Measurements from ENCODE around the gene SH3GL1. TPM values are rescaled to one million over a fixed set of nuclear protein-coding genes. Genes with fewer than 3 reads are reported as not detected.

Gene SH3GL1
- total and polyA plus RNA-seq, 10 of the 15 experiments (the other 5 are each of a cell fraction or from before 2014, with no cell fraction given) = 0.93 to 47.4 (median 28.4) TPM

GRCh38 chr19:4391701-4392483 lies 8.5 kb downstream of the SH3GL1 start (continued):
- no peak for TF ChIP-seq IRF3 (IDR thresholded peaks at IDR 0.05)
- TF ChIP-seq CTCF (IDR thresholded peaks at IDR 0.05 in 2 of 3, conservative IDR thresholded peaks at IDR 0.05 in 1 of 3; ENCODE audit: control insufficient read depth in 2 of 3, extremely low read depth in 1 of 3, insufficient read depth in 1 of 3, low read depth in 3 of 3, low read length in 3 of 3) = no peak

- Histone ChIP-seq H4K20me1 (ENCODE audit: control insufficient read depth, insufficient read depth) (peaks cover 15% of the 10 kb centered on the region), H2AFZ (ENCODE audit: control insufficient read depth, low read depth, low read length) (no peak overlapping the region), H3K27ac (ENCODE audit: control insufficient read depth, insufficient read depth) (no peak overlapping the region), H3K4me2 (ENCODE audit: control insufficient read depth, insufficient read depth) (no peak overlapping the region), H3K9ac (ENCODE audit: control insufficient read depth, insufficient read depth, low read length) (no peak overlapping the region), H3K79me2 (ENCODE audit: control insufficient read depth, insufficient read depth, low read length) (peaks cover 77% of the 10 kb centered on the region), H3K9me3 (replicated peaks; ENCODE audit: control insufficient read depth, insufficient read depth, low read length) (no peaks in the 10 kb centered on the region), H3K4me1 (ENCODE audit: control insufficient read depth, insufficient read depth, low read length) (peaks cover 8% of the 10 kb centered on the region), H3K27me3 (replicated peaks in 1 of 2; ENCODE audit: control insufficient read depth in 2 of 2, insufficient read depth in 2 of 2, low read length in 1 of 2) (no peaks in the 10 kb centered on the region), H3K4me3 (no peak overlapping the region), H3K36me3 (ENCODE audit: control insufficient read depth in 2 of 2, insufficient read depth in 2 of 2, low read length in 1 of 2) (peaks cover 15 to 24% of the 10 kb centered on the region in 2 experiments; a peak in 3 of 4 replicates)
- SMC1A ChIA-PET (ENCODE audit: uncharacterized antibody, unreplicated experiment) = no interaction called here
- no peak for ATAC-seq
- CTCF ChIA-PET = interaction anchor here (2.4 kb wide), 1 partner anchor 14 kb away, joined by 5 read pairs; no protein-coding TSS in a partner anchor
- FAIRE-seq = no peak
- in situ Hi-C loops (cut with MboI) = no loop called here
- WGBS (ENCODE audit: insufficient coverage, insufficient replicate concordance, low lambda C conversion rate, missing lambda C conversion rate) = 77% methylated on average over 9 of the region's 9 CpGs
- POLR2A ChIA-PET = interaction anchor here (7.7 kb wide), 1 partner anchor 12 kb away, joined by 110 read pairs; no protein-coding TSS in a partner anchor
- RAD21 ChIA-PET (ENCODE audit: unreplicated experiment) = interaction anchor here (1.2 kb wide), 1 partner anchor 9 kb away, joined by 3 read pairs; no protein-coding TSS in a partner anchor
- DNase-seq (ENCODE audit: low read depth, low spot score) = no peak
- intact Hi-C loops (cut with micrococcal nuclease; ENCODE audit: unreplicated experiment) = no loop called here
- BruUV-seq (replicated peaks) = no TSS peak
- no peak for TF ChIP-seq CHD1 (IDR thresholded peaks at IDR 0.05; ENCODE audit: low read depth, low read length)
- no peak for TF ChIP-seq CBX5 (IDR thresholded peaks at IDR 0.05; ENCODE audit: low read depth)
- no peak for TF ChIP-seq SPI1 (IDR thresholded peaks at IDR 0.05; ENCODE audit: borderline replicate concordance, insufficient read depth, low read depth, low read length)
- no peak for TF ChIP-seq JUNB (IDR thresholded peaks at IDR 0.05)
- TF ChIP-seq HCFC1 (IDR thresholded peaks at IDR 0.05; ENCODE audit: low read length) = no peak
- no peak for TF ChIP-seq MYC (IDR thresholded peaks at IDR 0.05; ENCODE audit: insufficient read depth, insufficient read length, insufficient replicate concordance, low read length, severe bottlenecking)
- TF ChIP-seq LARP7 (IDR thresholded peaks at IDR 0.05) = no peak
- no peak for TF ChIP-seq REST (IDR thresholded peaks at IDR 0.05; ENCODE audit: low read depth, low read length)
- TF ChIP-seq ATF3 (IDR thresholded peaks at IDR 0.05; ENCODE audit: borderline replicate concordance, extremely low read depth, low read depth, low read length) = no peak
Measured at GRCh38 chr19:4391306-4391693, 9.0 kb downstream of the SH3GL1 start.
